GM18520 (cell line): ENCODE results near the gene FCRLA.
"Not testable (repeated sequence)": the region's sequence is repeated elsewhere in the genome, so short reads cannot be mapped to it uniquely, and the experiment has no call there.

ENCODE experiments used
- ATAC-seq: cut with Tn5 transposase; IDR thresholded peaks from one replicate; pipeline ENCODE4 v1.9.1; 2021; ENCODE audit not compliant: unreplicated experiment

Gene FCRLA

GRCh38 chr1:161706482-161707347 is at the start of gene FCRLA:
FCRLA (plus strand) TSS chr1:161707229; CDS start chr1:161707265, 36 bp downstream.
- peak; percentile 59 for ATAC-seq

- not testable (repeated sequence) for ATAC-seq
Observed at GRCh38 chr1:161658524-161658923, 48.5 kb upstream of the FCRLA start.

GRCh38 chr1:161661660-161662311 is 45.2 kb upstream of the FCRLA start:
- not testable (repeated sequence) for ATAC-seq

- peak; percentile 44 for ATAC-seq
Observed at GRCh38 chr1:161662684-161663339, 44.2 kb upstream of the FCRLA start, which contains the start of gene FCGR2B. FCGR2B (plus strand) TSS chr1:161663143; CDS start chr1:161663242, 99 bp downstream.

- ATAC-seq: not testable (repeated sequence)
Observed at GRCh38 chr1:161663569-161663968, 43.5 kb upstream of the FCRLA start.

- not testable (repeated sequence) for ATAC-seq
Observed at GRCh38 chr1:161664689-161665088, 42.3 kb upstream of the FCRLA start.

GRCh38 chr1:161671045-161672020 is 35.7 kb upstream of the FCRLA start:
- ATAC-seq: not testable (repeated sequence)

- not testable (repeated sequence) for ATAC-seq
Observed at GRCh38 chr1:161673437-161673836, 33.6 kb upstream of the FCRLA start.

- not testable (repeated sequence) for ATAC-seq
Observed at GRCh38 chr1:161674447-161674846, 32.6 kb upstream of the FCRLA start.

GRCh38 chr1:161674908-161675307 is 32.1 kb upstream of the FCRLA start:
- not testable (repeated sequence) for ATAC-seq

- no peak for ATAC-seq
Observed at GRCh38 chr1:161676441-161676840, 30.6 kb upstream of the FCRLA start.

- no peak for ATAC-seq
Observed at GRCh38 chr1:161676958-161677689, 29.9 kb upstream of the FCRLA start.

GRCh38 chr1:161678500-161678899 is 28.5 kb upstream of the FCRLA start:
- no peak for ATAC-seq

GRCh38 chr1:161681879-161682278 is 25.1 kb upstream of the FCRLA start:
- ATAC-seq: no peak

GRCh38 chr1:161688946-161689345 is 18.1 kb upstream of the FCRLA start:
- no peak for ATAC-seq

- ATAC-seq: no peak
Observed at GRCh38 chr1:161691846-161692245, 15.2 kb upstream of the FCRLA start.

- not testable (repeated sequence) for ATAC-seq
Observed at GRCh38 chr1:161693020-161693712, 13.9 kb upstream of the FCRLA start.

- not testable (repeated sequence) for ATAC-seq
Observed at GRCh38 chr1:161698302-161698701, 8.7 kb upstream of the FCRLA start.

GRCh38 chr1:161702250-161702649 is 4.8 kb upstream of the FCRLA start:
- ATAC-seq: no peak
